NCI-H82 treated with DMSO at 0.1 percent for 48 hours (cell line): ENCODE measurements around the gene ALDH3A1.

Source experiments
- DNase-seq: peaks from one replicate; lab custom pipeline; 2025; ENCODE audit not compliant: unreplicated experiment; lab: John Stamatoyannopoulos, UW

Gene ALDH3A1

GRCh38 chr17:19705201-19705600 lies 42.9 kb downstream of the ALDH3A1 start:
- no peak for DNase-seq

- no peak for DNase-seq
These were observed 44.1 kb downstream of the ALDH3A1 start for GRCh38 chr17:19703828-19704613.

GRCh38 chr17:19703106-19703827 lies 44.8 kb downstream of the ALDH3A1 start:
- no peak for DNase-seq

- DNase-seq: no peak
These were observed 45.9 kb downstream of the ALDH3A1 start for GRCh38 chr17:19702217-19702641.
